GM10847 (cell line): Measurements from ENCODE around the gene TMEM60.

Source experiments
- POLR2A ChIP-seq: IDR thresholded peaks from 2 replicates; pipeline ENCODE4 v1.6.1; 2011; ENCODE audit not compliant: insufficient read length; ENCODE audit errors: extremely low read depth

TMEM60 gene

GRCh38 chr7:77798394-77799077 is at the start of gene TMEM60, which contains the start of gene PHTF2:
TSS of gene TMEM60 (minus strand) at chr7:77798434. CDS start at chr7:77794373, 4,061 bp downstream.
TSS of gene PHTF2 (plus strand) at chr7:77798773.
- peak; percentile 63 for TF ChIP-seq POLR2A

GRCh38 chr7:77846317-77847092 is 48.3 kb upstream of the TMEM60 start:
- no peak for TF ChIP-seq POLR2A

GRCh38 chr7:77843194-77843593 is 45.0 kb upstream of the TMEM60 start:
- TF ChIP-seq POLR2A, result no peak

GRCh38 chr7:77839919-77840318 is 41.7 kb upstream of the TMEM60 start:
- no peak for TF ChIP-seq POLR2A

- no peak for TF ChIP-seq POLR2A
Observed at GRCh38 chr7:77838929-77839491, 40.8 kb upstream of the TMEM60 start.

GRCh38 chr7:77837966-77838365 is 39.7 kb upstream of the TMEM60 start:
- no peak for TF ChIP-seq POLR2A

GRCh38 chr7:77837275-77837674 is 39.0 kb upstream of the TMEM60 start:
- no peak for TF ChIP-seq POLR2A

GRCh38 chr7:77833136-77833535 is 34.9 kb upstream of the TMEM60 start:
- no peak for TF ChIP-seq POLR2A

GRCh38 chr7:77831953-77832352 is 33.7 kb upstream of the TMEM60 start:
- TF ChIP-seq POLR2A, result no peak

GRCh38 chr7:77831481-77831880 is 33.2 kb upstream of the TMEM60 start:
- TF ChIP-seq POLR2A, result no peak

- TF ChIP-seq POLR2A, result no peak
Observed at GRCh38 chr7:77830649-77831355, 32.6 kb upstream of the TMEM60 start.

- TF ChIP-seq POLR2A, result no peak
Observed at GRCh38 chr7:77827999-77828398, 29.8 kb upstream of the TMEM60 start.

GRCh38 chr7:77826300-77826699 is 28.1 kb upstream of the TMEM60 start:
- TF ChIP-seq POLR2A, result no peak

- no peak for TF ChIP-seq POLR2A
Observed at GRCh38 chr7:77825131-77825530, 26.9 kb upstream of the TMEM60 start.

GRCh38 chr7:77824636-77825035 is 26.4 kb upstream of the TMEM60 start:
- no peak for TF ChIP-seq POLR2A

GRCh38 chr7:77823787-77824186 is 25.6 kb upstream of the TMEM60 start:
- no peak for TF ChIP-seq POLR2A

- TF ChIP-seq POLR2A, result no peak
Observed at GRCh38 chr7:77822269-77822668, 24.0 kb upstream of the TMEM60 start.
